HUDEP-2 (cell line): Measurements from ENCODE around the gene OAS2.

Experiments used
- DNase-seq, 76 experiments: peaks; one replicate each; lab custom pipeline; 2025; ENCODE audit not compliant: unreplicated experiment in 76 of 76; lab: John Stamatoyannopoulos, UW

OAS2 gene, protein sequence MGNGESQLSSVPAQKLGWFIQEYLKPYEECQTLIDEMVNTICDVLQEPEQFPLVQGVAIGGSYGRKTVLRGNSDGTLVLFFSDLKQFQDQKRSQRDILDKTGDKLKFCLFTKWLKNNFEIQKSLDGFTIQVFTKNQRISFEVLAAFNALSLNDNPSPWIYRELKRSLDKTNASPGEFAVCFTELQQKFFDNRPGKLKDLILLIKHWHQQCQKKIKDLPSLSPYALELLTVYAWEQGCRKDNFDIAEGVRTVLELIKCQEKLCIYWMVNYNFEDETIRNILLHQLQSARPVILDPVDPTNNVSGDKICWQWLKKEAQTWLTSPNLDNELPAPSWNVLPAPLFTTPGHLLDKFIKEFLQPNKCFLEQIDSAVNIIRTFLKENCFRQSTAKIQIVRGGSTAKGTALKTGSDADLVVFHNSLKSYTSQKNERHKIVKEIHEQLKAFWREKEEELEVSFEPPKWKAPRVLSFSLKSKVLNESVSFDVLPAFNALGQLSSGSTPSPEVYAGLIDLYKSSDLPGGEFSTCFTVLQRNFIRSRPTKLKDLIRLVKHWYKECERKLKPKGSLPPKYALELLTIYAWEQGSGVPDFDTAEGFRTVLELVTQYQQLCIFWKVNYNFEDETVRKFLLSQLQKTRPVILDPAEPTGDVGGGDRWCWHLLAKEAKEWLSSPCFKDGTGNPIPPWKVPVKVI

DNA sequence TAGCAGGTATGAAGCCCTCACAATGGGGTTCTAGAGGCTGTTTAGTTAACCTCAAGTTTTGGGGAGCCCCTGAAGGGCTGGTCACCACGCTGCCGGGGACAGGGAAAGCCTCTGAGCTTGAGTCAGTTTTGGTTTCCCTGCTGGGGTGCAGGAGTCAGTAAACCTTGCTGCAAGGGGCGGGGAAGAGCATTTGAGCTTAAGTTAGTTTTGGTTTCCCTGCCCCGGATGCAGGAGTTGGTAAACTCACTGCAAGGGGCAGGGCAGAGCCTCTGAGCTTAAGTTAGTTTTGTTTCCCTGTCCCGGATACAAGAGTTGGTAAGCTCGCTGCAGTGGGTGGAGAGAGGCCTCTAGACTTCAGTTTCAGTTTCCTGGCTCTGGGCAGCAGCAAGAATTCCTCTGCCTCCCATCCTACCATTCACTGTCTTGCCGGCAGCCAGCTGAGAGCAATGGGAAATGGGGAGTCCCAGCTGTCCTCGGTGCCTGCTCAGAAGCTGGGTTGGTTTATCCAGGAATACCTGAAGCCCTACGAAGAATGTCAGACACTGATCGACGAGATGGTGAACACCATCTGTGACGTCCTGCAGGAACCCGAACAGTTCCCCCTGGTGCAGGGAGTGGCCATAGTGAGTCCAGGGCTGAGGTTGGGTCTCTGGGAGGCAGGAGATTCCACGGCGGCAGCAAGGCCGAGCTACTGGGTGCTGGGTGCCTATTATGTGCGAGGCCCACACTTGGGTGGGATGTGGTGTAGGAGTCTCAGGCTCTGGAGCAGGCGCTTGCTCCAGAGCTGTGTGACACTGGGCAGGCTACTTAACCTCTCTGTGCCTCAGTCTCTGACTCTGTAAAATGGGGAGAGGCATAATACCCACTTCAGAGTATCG lies at the start of gene OAS2:
TSS of gene OAS2 (plus strand) at position 357 of the 878 bp plus-strand sequence. CDS start at position 447, 90 bp downstream.
- peak in 2 of 76 experiments; percentile 1 to 19 for DNase-seq

DNA sequence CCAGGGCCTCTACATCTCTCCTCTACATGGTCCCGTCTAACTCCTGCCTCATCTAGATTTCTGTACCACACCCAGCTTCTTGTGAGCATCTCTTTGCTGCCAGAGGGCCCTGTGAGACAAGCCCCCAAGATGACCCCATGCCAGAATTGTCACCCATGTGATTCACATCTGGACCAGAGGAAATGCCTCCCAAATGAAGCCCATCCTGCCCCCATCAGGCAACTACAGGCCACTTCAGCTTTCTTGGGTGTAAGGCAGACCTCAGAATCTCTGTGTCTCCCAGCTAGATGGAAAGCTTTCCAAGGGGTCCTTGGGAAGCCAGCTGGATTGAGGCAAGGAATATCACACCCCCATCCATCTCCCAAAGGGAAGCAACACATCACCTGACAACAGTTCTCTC lies 49.3 kb upstream of the OAS2 start:
- no peak for DNase-seq

DNA sequence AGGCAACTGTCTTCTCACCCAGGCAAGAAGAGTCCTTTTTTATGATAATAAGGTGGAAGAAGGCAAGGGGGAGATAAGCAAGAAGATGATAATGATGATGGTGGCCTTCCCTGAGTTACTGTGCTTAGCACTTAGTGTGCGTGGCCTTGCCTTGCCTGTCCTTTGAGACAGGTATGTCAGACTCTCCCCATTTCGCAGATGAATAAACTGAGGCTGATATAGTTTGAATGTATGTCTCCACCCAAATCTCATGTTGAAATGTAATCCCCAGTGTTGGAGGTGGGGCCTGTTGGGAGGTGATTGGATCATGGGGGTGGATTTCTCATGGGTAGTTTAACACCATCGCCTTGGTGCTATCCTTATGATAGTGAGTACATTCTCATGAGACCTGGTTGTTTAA lies 48.6 kb upstream of the OAS2 start:
- no peak for DNase-seq

DNA sequence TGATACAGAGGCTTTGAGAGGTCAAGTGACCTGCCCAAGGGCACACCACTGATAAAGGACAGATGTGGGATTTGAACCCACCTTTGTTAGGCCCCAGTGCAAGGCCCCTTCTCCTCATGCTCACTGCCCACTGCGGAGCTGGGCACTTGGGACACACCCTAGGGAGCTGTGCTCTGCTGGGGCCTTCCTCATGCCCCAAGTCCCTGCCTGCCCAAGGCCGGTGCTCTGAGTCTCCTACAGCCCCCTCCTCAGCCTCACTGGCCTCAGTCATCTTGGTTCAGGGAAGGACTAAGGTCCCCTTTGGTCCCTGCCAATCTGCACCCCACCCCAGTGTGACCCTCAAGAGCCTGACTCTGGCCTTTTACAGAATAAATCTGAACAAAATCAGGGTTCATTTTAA lies 48.0 kb upstream of the OAS2 start:
- DNase-seq, result no peak

DNA sequence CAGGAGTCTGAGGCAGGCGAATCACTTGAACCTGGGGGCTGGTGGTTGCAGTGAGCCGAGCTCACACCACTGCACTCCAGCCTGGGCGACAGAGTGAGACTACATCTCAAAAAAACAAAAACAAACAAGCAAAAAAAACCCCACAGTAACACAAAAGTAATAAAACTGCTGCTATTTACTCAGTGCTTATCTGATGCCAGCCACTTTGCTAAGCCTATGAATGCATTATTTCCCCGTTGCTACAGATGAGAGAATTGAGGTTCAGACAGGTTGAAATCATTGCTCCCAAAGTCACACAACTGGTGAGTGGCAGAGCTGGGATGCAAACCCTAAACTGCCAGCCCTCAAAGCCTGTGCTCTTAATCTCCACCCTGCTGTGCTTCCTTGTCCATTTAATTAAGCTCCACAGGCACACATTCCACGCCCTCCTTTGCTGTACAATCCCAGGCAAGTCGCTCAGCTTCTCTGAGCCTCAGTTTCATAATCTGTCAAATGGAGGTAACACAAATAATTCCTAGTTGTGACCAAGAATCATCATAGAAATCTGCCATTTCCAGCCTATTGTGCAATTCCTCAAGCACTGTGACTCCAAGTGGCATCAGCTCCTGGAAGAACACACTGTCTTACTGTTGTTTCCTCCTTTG lies 45.7 kb upstream of the OAS2 start:
- DNase-seq, result no peak

DNA sequence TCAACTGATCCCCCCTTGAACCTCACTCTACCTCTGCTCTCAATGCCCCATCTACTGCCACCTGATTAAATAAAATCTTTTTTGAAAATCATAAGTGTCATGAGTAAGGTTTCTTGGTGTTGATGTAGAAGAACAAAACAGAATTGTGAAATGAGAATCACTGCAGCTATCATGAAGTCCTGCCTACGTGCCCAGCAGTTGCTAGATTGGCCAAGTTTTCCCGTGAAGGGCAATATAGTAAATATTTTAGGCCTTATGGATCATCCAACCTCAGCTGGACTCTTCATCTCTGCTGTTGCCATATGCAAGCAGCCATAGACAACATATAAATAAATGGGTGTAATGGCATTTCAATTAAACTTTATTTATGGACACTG lies 45.2 kb upstream of the OAS2 start:
- DNase-seq, result no peak

DNA sequence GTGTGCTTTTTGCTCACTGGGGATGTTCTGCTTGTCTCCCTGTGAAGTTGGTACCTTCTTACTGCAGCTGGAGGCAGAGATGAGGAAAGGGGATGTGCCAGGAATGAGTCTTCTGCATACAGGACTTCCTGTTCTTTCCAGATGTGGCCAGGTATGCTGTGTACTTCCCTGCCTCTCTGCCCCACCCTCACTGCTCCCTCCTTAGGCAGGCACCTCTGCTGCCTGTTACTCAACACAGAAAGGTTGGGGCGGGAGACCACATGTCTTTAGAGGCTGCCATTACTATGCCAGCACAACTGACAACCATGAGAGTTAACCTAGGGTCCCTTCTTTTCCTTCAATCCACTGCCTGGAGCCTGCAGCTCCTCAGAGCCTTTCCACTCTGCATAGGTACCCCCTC lies 42.1 kb upstream of the OAS2 start:
- no peak for DNase-seq

DNA sequence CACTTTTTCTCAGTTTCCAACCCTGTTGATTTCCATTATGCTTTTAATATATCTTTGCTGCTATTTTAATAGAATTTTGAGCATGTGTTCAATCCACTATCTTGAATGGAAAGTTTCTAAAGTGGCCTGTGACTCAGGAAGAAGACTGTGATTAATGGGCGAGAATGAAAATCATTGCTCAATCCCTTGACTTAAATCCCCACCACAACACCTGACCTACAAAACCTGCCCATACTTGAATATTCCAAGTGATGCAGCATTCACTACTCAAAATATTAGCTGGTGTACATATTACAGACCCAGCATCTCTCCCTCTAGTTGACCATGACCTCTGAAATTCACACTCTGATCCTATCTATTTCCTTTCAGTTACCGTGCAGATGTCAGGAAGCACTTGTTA lies 41.4 kb upstream of the OAS2 start:
- DNase-seq, result no peak

DNA sequence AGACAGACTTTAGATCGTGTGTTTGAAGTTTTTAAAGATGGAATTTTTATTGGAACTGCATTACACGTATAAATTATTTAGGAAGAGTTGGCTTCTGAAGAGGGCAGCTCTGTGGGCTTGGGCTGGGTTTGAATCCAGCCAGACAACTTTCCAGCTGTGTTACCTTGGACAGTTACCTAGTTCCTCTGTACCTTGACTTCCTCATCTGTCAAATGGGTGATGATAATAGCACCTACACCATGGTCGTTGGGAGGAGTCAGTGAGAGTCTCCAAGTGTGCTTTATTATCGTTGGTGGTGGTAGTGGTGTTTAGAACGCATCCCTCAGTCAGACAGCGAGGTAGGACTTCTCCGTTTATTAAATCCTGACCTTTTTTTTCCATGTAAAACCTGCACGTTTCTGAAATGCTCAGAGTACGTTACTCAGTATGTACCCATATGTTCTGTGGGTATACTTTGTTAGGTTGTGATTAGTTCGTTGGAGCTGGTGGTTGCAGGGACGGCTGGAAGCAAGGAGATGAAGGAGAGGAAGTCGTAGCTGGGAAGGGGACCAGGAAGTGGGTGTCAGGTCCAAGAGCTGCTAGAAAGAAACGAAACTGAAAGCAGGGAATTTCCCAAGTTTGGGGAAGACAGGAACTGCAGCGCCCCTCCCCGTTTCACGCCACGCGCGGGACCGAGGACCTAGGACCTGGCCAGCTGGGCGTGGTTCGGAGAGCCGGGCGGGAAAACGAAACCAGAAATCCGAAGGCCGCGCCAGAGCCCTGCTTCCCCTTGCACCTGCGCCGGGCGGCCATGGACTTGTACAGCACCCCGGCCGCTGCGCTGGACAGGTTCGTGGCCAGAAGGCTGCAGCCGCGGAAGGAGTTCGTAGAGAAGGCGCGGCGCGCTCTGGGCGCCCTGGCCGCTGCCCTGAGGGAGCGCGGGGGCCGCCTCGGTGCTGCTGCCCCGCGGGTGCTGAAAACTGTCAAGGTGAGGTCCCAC lies 40.3 kb upstream of the OAS2 start, which contains the start of gene OAS3:
TSS of gene OAS3 (plus strand) at position 734 of the 979 bp plus-strand sequence. CDS start at position 791, 57 bp downstream.
- peak in 3 of 76 experiments; percentile 1 to 6 (median 4) for DNase-seq

DNA sequence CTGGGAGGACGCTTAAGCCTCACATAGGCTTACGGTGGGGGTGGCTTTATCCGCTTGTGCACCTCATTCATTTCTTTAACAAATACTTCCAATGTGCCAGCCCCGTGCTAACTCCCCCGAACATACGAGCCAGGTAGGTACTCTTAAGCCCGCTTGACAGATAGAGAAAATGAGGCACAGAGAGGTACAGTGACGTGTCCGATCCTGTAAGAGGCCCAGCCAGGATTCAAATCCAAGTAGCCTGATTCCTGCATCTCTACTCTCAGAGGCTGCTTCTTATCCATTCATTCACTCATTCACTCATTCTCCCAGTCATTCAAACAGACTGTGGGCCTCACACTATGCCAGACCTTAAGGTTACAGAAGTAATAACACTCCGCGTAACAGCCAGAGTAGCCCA lies 39.6 kb upstream of the OAS2 start:
- no peak for DNase-seq

DNA sequence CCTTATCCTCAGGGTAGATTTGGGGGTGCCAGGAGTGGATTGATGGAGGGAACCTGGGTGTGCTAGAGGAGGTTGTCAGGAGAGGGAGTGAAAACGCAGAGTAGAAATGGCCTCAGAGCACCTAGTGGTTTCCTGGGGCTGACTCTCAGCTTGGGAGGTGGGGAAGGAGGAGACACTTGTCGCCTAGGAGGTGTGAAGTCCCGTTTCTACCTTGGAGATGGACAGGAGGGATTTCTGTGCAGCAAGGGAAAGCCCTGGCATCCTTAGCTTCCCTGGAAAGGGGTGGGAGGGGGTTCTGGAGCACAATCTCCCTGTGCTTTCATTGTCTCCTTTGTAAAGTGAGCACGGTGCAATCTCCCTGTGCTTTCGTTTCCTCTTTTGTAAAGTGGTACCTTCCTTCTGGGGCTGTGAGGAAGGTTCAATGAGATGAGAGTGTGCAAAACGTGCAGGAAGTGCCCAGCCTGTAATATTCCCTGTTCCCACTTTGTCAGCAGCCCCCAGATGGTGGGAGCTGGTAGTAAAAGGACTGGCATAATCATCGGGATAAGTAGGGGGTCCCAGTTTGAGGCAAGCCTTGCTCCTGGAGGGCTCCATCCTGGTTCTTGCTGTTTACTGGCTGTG lies 38.4 kb upstream of the OAS2 start:
- peak in 1 of 76 experiments; percentile 0 for DNase-seq

DNA sequence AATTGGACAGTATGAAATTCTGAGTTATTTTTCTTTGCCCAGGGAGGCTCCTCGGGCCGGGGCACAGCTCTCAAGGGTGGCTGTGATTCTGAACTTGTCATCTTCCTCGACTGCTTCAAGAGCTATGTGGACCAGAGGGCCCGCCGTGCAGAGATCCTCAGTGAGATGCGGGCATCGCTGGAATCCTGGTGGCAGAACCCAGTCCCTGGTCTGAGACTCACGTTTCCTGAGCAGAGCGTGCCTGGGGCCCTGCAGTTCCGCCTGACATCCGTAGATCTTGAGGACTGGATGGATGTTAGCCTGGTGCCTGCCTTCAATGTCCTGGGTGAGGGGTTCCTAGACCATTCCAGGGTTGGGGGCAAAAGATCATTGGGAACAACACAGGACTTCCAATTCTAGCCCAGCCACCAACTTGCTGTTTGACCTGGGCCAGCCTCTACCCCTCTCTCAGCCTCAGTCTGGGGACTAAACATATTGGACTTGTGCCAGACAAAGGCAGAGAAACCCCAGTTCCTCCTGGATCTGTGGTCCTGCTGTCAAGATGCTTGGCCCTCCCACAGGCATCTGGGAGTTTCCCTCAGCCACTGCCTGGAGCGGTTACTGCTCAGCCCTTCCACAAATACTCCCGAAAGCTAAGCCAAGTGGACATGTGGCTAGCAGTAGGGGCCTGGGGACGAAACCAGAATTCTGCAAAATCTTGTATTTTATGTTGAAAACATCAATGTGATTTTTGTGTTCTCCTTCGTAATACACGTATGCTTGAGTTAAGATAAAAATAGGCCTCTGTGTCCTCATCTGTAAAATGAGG lies 36.6 kb upstream of the OAS2 start:
- DNase-seq, result no peak

DNA sequence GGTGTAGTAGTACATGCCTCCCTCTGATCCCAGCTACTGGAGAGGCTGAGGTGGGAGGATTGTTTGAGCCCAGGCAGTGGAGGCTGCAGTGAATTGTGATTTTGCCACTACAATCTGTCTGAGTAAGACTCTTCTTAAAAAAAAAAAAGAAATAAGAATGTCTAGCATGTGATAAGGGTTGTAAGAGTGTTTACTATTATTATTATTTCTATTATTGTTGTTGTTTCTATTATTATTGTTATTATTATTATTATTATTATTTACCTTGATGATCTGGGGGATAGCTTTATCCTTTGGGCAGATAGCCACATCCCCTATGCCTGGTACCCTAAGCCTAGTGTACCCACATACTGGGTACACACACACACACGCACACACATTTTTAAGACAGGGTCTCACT lies 35.7 kb upstream of the OAS2 start:
- DNase-seq, result no peak

DNA sequence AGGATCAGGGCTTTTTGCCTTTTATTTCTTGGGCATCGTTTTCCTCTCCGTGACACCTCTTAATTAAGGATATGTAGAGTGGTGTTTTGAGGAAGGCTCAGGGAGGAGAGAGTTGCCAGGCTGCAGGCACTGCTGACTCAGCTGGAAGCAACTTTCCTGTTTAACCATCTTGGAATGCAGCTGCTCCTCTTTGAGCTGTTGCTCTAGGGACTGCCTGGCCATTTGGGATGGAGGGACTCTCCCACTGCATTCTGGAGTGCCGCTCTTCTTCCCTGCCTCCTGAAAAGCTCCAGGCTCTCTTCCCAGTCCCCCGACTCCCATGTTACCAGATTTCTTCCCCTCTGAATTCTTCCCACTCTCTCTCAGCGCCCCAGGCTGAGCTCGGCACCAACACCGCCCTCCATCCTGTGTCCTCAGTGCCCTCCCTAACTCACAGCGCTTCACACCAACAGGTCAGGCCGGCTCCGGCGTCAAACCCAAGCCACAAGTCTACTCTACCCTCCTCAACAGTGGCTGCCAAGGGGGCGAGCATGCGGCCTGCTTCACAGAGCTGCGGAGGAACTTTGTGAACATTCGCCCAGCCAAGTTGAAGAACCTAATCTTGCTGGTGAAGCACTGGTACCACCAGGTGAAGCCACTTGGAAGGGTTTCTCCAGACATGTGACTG lies 34.2 kb upstream of the OAS2 start:
- DNase-seq, result no peak

DNA sequence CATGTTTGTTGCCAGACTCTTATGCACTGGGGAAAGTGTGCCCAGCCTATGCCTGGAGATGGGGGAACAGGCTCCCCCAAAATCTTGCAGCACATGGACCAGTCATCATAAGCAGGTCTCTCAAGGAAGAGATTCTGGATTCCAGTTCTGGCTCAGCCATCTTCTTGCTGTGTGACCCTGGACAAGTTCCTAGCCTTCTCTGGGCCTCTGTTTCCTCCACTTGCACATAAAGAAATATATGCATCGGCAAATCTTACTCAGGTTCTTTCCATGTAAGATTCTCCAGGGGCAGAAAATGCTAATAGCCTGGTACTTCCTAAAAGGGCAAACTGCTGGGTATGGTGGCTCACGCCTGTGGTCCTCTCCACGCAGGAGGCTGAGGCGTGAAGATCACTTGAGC lies 32.8 kb upstream of the OAS2 start:
- DNase-seq, result no peak

DNA sequence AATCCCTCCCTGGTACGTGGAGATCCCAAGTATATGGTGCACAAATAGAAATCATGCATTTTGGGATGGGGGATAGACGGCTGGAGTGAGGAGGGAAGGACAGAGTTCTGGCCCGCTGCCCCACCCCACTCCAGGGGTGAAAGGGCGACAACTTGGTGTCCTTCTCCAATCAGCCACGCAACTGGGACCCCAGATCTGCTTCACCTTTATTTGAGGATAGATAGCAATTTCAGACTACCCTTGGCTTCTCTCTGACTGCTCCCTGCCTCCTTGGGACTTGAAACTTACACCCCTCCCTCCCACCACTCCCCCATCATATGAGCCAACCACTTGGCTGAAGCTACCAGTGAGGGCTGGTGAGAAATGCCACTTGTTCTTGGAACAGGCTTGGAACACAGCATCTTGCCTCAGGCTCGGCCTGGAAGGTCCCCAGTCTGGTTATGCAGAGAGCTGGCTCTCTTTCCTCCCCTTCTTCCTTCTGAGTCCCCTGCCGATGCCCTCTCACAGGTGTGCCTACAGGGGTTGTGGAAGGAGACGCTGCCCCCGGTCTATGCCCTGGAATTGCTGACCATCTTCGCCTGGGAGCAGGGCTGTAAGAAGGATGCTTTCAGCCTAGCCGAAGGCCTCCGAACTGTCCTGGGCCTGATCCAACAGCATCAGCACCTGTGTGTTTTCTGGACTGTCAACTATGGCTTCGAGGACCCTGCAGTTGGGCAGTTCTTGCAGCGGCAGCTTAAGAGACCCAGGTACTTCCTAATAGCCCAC lies 31.9 kb upstream of the OAS2 start:
- DNase-seq, result no peak

DNA sequence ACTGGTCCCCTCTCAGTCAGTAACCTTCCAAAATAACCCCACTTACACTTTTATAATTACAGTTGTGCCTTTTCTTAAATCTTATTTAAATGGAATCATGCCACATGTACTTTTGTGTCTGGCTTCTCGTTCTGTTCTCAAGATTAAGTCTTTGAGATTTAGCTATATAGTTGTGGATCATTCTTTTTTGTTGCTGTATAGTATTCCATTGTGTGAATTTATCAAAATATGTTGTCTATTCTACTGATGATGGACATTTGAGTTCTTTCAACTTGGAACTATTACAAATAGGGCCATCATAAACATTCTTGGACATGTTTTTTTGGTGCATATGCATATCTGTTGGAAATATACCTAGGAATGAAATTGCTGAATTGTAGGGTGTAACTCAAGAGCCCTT lies 31.0 kb upstream of the OAS2 start:
- no peak for DNase-seq
